ENCODE results near the gene LSAMP.
"Not testable (repeated sequence)": the region's sequence is repeated elsewhere in the genome, so short reads cannot be mapped to it uniquely, and the experiment has no call there.

LSAMP gene

GRCh38 chr3:115784739-115785536 lies 660.3 kb downstream of the LSAMP start:
- no peak for DNase-seq

GRCh38 chr3:115783938-115784738 lies 661.1 kb downstream of the LSAMP start:
- peak; percentile 96 for DNase-seq

GRCh38 chr3:115783426-115783825 lies 661.9 kb downstream of the LSAMP start:
- not testable (repeated sequence) for DNase-seq

- no peak for DNase-seq
Measured at GRCh38 chr3:115779011-115779410, 666.3 kb downstream of the LSAMP start.

GRCh38 chr3:115772951-115773350 lies 672.3 kb downstream of the LSAMP start:
- no peak for DNase-seq

DNA sequence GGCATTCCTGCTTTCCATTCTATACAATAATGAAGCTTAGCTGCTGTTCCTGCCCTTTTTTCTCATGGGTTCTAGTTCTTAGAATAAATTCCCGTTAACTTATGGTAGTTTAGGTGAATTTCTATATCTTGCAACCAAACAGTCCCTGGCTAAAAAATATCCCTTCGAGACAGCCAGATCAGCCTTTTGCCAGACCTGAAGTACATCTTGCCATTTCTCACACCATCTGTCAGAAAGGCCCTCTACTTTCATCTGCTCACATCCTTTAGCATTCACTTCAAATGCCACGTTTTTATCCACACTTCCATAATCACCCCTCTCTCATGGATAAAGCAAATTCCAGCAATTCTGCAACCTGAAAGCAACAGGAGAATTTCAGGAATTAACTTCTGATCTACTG lies 676.6 kb downstream of the LSAMP start:
- DNase-seq = no peak

GRCh38 chr3:115766587-115767482 lies 678.5 kb downstream of the LSAMP start:
- no peak for DNase-seq

DNA sequence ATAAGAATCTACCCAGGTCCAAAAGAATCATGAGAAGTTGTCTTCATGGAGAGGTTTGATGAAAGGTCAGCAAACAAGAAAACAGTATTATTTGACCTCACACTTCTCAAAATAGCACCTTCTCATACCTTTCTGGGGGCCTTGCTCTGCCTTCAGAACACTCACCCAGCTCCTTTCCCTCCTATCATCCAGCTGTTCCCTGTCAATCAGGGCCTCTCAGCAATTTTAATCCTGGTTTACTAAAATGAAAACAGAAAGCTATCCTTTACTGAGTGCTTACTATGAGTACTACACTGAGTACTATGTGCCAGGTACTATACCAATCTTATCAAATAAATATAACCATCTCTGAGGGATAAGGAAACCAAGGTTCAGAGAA lies 683.4 kb downstream of the LSAMP start:
- DNase-seq = no peak

DNA sequence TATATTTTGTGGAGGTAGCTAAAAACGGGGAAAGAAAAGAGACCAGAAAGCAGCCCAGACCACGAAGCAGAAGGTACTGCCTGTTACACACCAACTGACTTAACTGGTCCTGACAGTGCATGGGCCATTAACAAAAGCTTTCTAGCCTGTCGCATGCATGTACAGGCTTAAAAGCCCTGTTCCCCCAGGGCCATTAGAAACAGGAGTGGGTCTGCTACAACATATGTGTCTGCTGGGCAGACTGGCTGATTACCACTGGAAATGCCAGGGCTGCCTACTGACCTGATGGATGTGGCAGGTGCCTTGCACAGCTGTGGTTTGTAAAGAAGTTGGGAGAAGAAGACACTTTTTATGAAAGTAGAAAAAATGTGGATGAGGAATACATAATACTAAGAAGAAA lies 684.6 kb downstream of the LSAMP start:
- no peak for DNase-seq

DNA sequence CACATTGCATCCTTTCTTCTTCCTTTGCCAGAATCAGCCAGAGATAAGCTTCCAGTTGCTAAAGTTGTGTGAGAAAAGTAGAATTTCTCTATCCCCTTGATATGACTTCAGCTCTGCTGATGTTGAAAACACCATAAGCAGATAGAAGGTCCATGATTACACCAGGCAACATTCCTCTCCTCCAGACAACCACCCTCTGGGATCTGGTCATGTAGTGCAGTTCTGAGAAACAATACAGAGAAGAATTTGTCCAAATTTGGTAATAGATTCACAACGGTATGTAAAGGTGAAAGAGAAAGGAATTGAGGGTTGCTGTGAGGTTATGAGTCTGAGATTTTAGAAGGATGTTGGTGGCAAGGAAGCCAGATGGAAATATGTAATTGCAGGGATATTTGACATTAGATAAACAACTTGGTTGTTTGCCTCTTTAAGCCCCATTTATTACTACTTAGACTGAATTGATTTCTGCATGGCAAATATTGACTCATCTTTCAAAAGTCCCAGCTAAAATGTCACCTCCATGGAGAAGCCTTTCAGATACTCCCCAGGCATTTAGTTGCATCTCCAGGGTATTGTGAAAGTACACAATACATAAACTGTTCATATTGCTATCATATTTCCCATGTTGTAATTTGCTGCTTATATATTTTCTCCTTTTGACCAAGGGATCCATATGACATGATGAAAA lies 687.1 kb downstream of the LSAMP start:
- no peak for DNase-seq

- DNase-seq = not testable (repeated sequence)
Measured at GRCh38 chr3:115752978-115753377, 692.3 kb downstream of the LSAMP start.
